IMR-90 (cell line): ENCODE results near the gene FARS2. TPM values are rescaled to one million over a fixed set of nuclear protein-coding genes. Genes with fewer than 3 reads are reported as not detected.

Experiments used
- ATAC-seq: fragments of 200-7000 bp; cut with Tn5 transposase; 2 replicates; pipeline ENCODE4 v1.9.1; 2020; ENCODE audit warnings: low read depth, mild to moderate bottlenecking, moderate library complexity
- BruUV-seq: library from RNA; stranded (reverse); fragments of 400-500 nt; replicated peaks from 2 replicates; lab custom pipeline; 2021; lab: Mats Ljungman, UMichigan
- CTCF ChIA-PET: fragments of 300-600 bp; formaldehyde crosslinking; extraction: SDS; loops from one replicate; lab custom pipeline; 2021; ENCODE audit warnings: antibody characterized with exemption; lab: Yijun Ruan, JAX
- POLR2A ChIA-PET: fragments of 300-600 bp; sonication (Branson Sonifier 250); formaldehyde crosslinking; loops from one replicate; lab custom pipeline; 2022; ENCODE audit warnings: antibody characterized with exemption; ENCODE audit not compliant: unreplicated experiment; lab: Charles Lee
- DNase-seq: peaks from one replicate; pipeline ENCODE4 v3.0.0; 2013
- H2AFZ ChIP-seq: replicated peaks from 2 replicates; pipeline ENCODE3; 2013; ENCODE audit warnings: low read length, mild to moderate bottlenecking; ENCODE audit not compliant: poor library complexity
- H2AK5ac ChIP-seq: 2 replicates; pipeline ENCODE4 v1.6.1; 2013; ENCODE audit warnings: low read depth, low read length, inconsistent platforms
- H2AK9ac ChIP-seq: replicated peaks from 2 replicates; pipeline ENCODE3; 2013; ENCODE audit warnings: mild to moderate bottlenecking, low read depth, low read length, moderate library complexity; ENCODE audit not compliant: poor library complexity
- H2BK120ac ChIP-seq: 2 replicates; pipeline ENCODE4 v1.6.1; 2013; ENCODE audit warnings: low read depth, low read length, inconsistent platforms
- H2BK15ac ChIP-seq: 3 replicates; pipeline ENCODE4 v1.6.1; 2013; ENCODE audit warnings: low read depth, low read length, inconsistent platforms
- H2BK20ac ChIP-seq: 2 replicates; pipeline ENCODE4 v1.6.1; 2013; ENCODE audit warnings: low read depth, mild to moderate bottlenecking, inconsistent platforms, low read length, moderate library complexity
- H2BK5ac ChIP-seq: 2 replicates; pipeline ENCODE4 v1.6.1; 2013; ENCODE audit warnings: mild to moderate bottlenecking, low read depth, low read length, inconsistent platforms; ENCODE audit not compliant: poor library complexity, severe bottlenecking
- H3K14ac ChIP-seq: replicated peaks from 2 replicates; pipeline ENCODE4 v1.6.1; 2013; ENCODE audit warnings: low read depth, low read length, inconsistent platforms
- H3K18ac ChIP-seq: 2 replicates; pipeline ENCODE4 v1.6.1; 2013; ENCODE audit warnings: low read depth, low read length, control low read depth
- H3K23ac ChIP-seq: 2 replicates; pipeline ENCODE4 v1.6.1; 2013; ENCODE audit warnings: low read depth, low read length, inconsistent platforms
- H3K27ac ChIP-seq: 2 replicates; pipeline ENCODE4 v1.5.1; 2013; ENCODE audit warnings: mild to moderate bottlenecking, control low read depth, low read length; ENCODE audit not compliant: insufficient read depth
- H3K27me3 ChIP-seq: 2 replicates; pipeline ENCODE4 v1.6.1; 2013; ENCODE audit warnings: low read length; ENCODE audit not compliant: control insufficient read depth, insufficient read depth
- H3K36me3 ChIP-seq: 2 replicates; pipeline ENCODE4 v1.6.1; 2013; ENCODE audit warnings: low read length, mixed read lengths; ENCODE audit not compliant: control insufficient read depth, insufficient read depth
- H3K4ac ChIP-seq: 2 replicates; pipeline ENCODE4 v1.6.1; 2013; ENCODE audit warnings: low read depth, low read length, inconsistent platforms
- H3K4me1 ChIP-seq: 2 replicates; pipeline ENCODE4 v1.6.1; 2013; ENCODE audit warnings: low read length, mixed read lengths; ENCODE audit not compliant: control insufficient read depth, insufficient read depth
- H3K4me2 ChIP-seq: 2 replicates; pipeline ENCODE4 v1.6.1; 2013; ENCODE audit warnings: low read depth, mild to moderate bottlenecking, control low read depth, low read length, moderate library complexity
- H3K4me3 ChIP-seq: 2 replicates; pipeline ENCODE4 v1.5.1; 2013; ENCODE audit warnings: low read depth, mild to moderate bottlenecking, control low read depth, low read length, moderate library complexity; ENCODE audit not compliant: insufficient read depth
- H3K56ac ChIP-seq: 2 replicates; pipeline ENCODE4 v1.6.1; 2013; ENCODE audit warnings: low read length, inconsistent platforms; ENCODE audit not compliant: insufficient read depth; ENCODE audit errors: extremely low read depth
- H3K79me1 ChIP-seq, 2 experiments: 2 replicates each; pipeline ENCODE4 v1.6.1; 2013; ENCODE audit warnings: low read length in 2 of 2, inconsistent platforms in 1 of 2, low read depth in 1 of 2
- H3K9ac ChIP-seq: 2 replicates; pipeline ENCODE4 v1.6.1; 2013; ENCODE audit warnings: low read depth, low read length, control low read depth
- H3K9me1 ChIP-seq: 2 replicates; pipeline ENCODE4 v1.6.1; 2013; ENCODE audit warnings: low read length, inconsistent platforms; ENCODE audit not compliant: insufficient read depth
- H3K9me3 ChIP-seq: 2 replicates; pipeline ENCODE4 v1.6.1; 2013; ENCODE audit warnings: low read length; ENCODE audit not compliant: control insufficient read depth, insufficient read depth
- H4K20me1 ChIP-seq: 2 replicates; pipeline ENCODE4 v1.6.1; 2013; ENCODE audit warnings: low read length, inconsistent platforms; ENCODE audit not compliant: insufficient read depth
- H4K5ac ChIP-seq: 2 replicates; pipeline ENCODE4 v1.6.1; 2013; ENCODE audit warnings: mild to moderate bottlenecking, low read depth, low read length, control low read depth
- H4K8ac ChIP-seq, 2 experiments: 2 replicates each; pipeline ENCODE4 v1.6.1; 2013; ENCODE audit warnings: low read depth in 2 of 2, low read length in 2 of 2, control low read depth in 1 of 2, inconsistent platforms in 1 of 2
- H4K91ac ChIP-seq: 2 replicates; pipeline ENCODE4 v1.6.1; 2013; ENCODE audit warnings: low read depth, low read length, inconsistent platforms; ENCODE audit not compliant: insufficient read depth
- BHLHE40 ChIP-seq: fragments of 150-350 bp; IDR thresholded peaks from 2 replicates; pipeline ENCODE4 v1.6.1; 2016; ENCODE audit warnings: mild to moderate bottlenecking, low read depth, low read length
- CHD1 ChIP-seq: IDR thresholded peaks from 2 replicates; pipeline ENCODE4 v1.6.1; 2012; ENCODE audit warnings: low read depth, low read length, improper control_type of control experiment
- ELK1 ChIP-seq: fragments of 150-350 bp; IDR thresholded peaks from 2 replicates; pipeline ENCODE4 v1.6.1; 2016; ENCODE audit warnings: low read depth, mild to moderate bottlenecking, low read length, moderate library complexity, borderline replicate concordance
- FOS ChIP-seq: fragments of 150-350 bp; IDR thresholded peaks from 2 replicates; pipeline ENCODE4 v1.6.1; 2016; ENCODE audit warnings: low read depth, low read length
- MAFK ChIP-seq: IDR thresholded peaks from 2 replicates; pipeline ENCODE4 v1.6.1; 2012; ENCODE audit warnings: low read depth, low read length, improper control_type of control experiment
- RCOR1 ChIP-seq: IDR thresholded peaks from 2 replicates; pipeline ENCODE4 v1.6.1; 2012; ENCODE audit warnings: mild to moderate bottlenecking, low read length, improper control_type of control experiment; ENCODE audit not compliant: insufficient replicate concordance
- RFX5 ChIP-seq: IDR thresholded peaks from 2 replicates; pipeline ENCODE4 v1.8.0; 2012; ENCODE audit warnings: low read depth, mild to moderate bottlenecking, low read length, moderate library complexity
- USF2 ChIP-seq: fragments of 150-350 bp; IDR thresholded peaks from 2 replicates; pipeline ENCODE4 v1.6.1; 2017; ENCODE audit warnings: mild to moderate bottlenecking, antibody characterized with exemption, low read length, low read depth
- WGBS, 2 experiments: methylation state at CpG; one replicate each; pipeline versions ENCODE4 v1.1.5 to v1.1.7; 2013; ENCODE audit warnings: missing lambda C conversion rate in 2 of 2; ENCODE audit not compliant: insufficient read length in 1 of 2; ENCODE audit errors: extremely low coverage in 2 of 2; 5-methylcytosine and 5-hydroxymethylcytosine counted together
- dilution Hi-C: fragments of 300-500 bp; cut with HindIII; formaldehyde crosslinking; loops from one replicate; pipeline ENCODE4 v1.14.3; 2018; ENCODE audit warnings: low sequenced_read_pairs; ENCODE audit not compliant: unreplicated experiment
- in situ Hi-C: fragments of 300-500 bp; cut with MboI; formaldehyde crosslinking; loops from 3 replicates; pipeline ENCODE4 v1.14.3; 2019; ENCODE audit warnings: low sequenced_read_pairs, inconsistent platforms, mixed read lengths
- intact Hi-C: fragments of 100-400 bp; cut with micrococcal nuclease; formaldehyde crosslinking; loops from 2 replicates; pipeline ENCODE4 v1.10.0; 2022
- polyA plus RNA-seq, 3 experiments: library from polyadenylated mRNA; depleted of rRNA; stranded (reverse); fragments of >200 nt; gene quantifications; 2 replicates each; pipeline ENCODE4 v1.2.3, GENCODE V29; 2012; ENCODE audit warnings: low replicate concordance in 1 of 3
- total RNA-seq: library from RNA; depleted of rRNA; stranded (reverse); fragments of >200 nt; gene quantifications from 2 replicates; pipeline ENCODE4 v1.2.3, GENCODE V29; 2012

The FARS2 gene
- total and polyA plus RNA-seq, 2 of the 4 experiments (the other 2 are of a cell fraction) = 12.1 to 28.9 TPM

- H3K9me3 ChIP-seq = peaks cover 3% of the 10 kb centered on the region; the same call in 1 of the 2 replicates
Measured at GRCh38 chr6:5749651-5750215, 488.4 kb downstream of the FARS2 start.

More at GRCh38 chr6:5749651-5750215, 488.4 kb downstream of the FARS2 start:
- Histone ChIP-seq H3K4ac (no peak overlapping the region), H3K4me2 (no peak overlapping the region), H3K79me1 (no peaks in the 10 kb centered on the region), H3K4me3 (no peak overlapping the region), H2AK5ac (no peak overlapping the region), H2BK5ac (no peak overlapping the region), H2BK20ac (no peak overlapping the region), H3K27me3 (no peaks in the 10 kb centered on the region), H2AK9ac (no peak overlapping the region), H2AFZ (no peak overlapping the region), H4K20me1 (no peaks in the 10 kb centered on the region), H4K8ac (no peak overlapping the region), H3K4me1 (peaks cover 10% of the 10 kb centered on the region), H3K18ac (no peak overlapping the region), H3K36me3 (no peaks in the 10 kb centered on the region), H2BK15ac (no peak overlapping the region), H3K56ac (no peak overlapping the region), H3K9me1 (no peaks in the 10 kb centered on the region), H4K5ac (no peak overlapping the region), H3K9ac (no peak overlapping the region), H4K91ac (no peak overlapping the region), H2BK120ac (no peak overlapping the region), H3K27ac (no peak overlapping the region), H3K14ac (no peak overlapping the region), H3K23ac (no peak overlapping the region)
- dilution Hi-C loops (no loop called here), in situ Hi-C loops (no loop called here), intact Hi-C loops (loop anchor here (10.0 kb wide), 1 partner anchor 795 kb away; no protein-coding TSS in a partner anchor)
- 99% methylated on average over 8 of the region's 9 CpGs; no CpG with 5 or more reads in 1 of the 2 experiments for WGBS, 2 experiments
- ATAC-seq = no peak
- DNase-seq = no peak
- CTCF ChIA-PET = no interaction called here
- no peak for TF ChIP-seq USF2
- TF ChIP-seq RFX5 = no peak
- TF ChIP-seq FOS = no peak
- no peak for TF ChIP-seq BHLHE40
- TF ChIP-seq CHD1 = no peak
- TF ChIP-seq MAFK = no peak
- no peak for TF ChIP-seq ELK1
- no peak for TF ChIP-seq RCOR1
- POLR2A ChIA-PET = no interaction called here
- no TSS peak for BruUV-seq
